ENCODE data around the gene SESTD1.

SESTD1 gene

DNA sequence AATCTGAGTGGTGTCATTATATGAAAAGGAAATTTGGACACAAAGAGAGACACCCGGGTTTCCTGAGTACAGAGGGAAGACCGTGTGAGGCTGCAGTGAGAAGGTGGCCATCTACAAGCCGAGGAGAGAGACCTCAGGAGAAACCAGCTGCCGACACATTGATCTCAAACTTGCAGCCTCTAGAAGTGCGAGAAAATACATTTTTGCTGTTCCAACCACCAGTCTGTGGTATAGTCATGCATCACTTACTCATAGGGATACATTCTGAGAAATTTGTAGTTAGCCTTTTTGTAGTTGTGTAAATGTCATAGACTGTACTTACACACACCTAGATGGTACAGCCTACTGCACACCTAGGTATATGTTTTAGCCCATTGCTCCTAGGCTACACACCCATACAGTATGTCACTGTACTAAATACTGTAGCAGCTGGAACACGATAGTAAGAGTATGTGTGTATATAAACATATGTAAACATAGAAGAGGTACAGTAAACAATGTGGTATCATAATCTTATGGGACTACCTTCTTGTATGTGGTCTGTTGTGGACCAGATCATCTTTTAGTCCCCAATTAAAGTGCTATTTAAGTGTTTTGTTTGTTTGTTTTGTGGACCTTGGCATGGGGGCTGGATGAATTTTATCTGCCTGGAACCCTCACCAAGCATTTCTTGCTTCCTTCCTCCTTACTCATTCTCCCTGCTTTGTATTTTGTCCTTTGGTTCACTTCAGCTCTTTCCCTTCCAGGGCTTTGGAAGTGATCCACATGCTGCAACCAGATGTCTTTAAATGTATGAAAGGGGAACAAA lies 38.3 kb upstream of the SESTD1 start:
- no peak overlapping the region for H3K4me3 ChIP-seq (ENCODE audit: low read depth, low read length)
- DNase-seq (ENCODE audit: low read depth) = peak; percentile 8
- TF ChIP-seq CTCF (IDR thresholded peaks at IDR 0.05; ENCODE audit: low read depth, low read length, missing control alignments) = no peak
- in situ Hi-C loops (cut with HindIII; ENCODE audit: low sequenced_read_pairs) = no loop called here

DNA sequence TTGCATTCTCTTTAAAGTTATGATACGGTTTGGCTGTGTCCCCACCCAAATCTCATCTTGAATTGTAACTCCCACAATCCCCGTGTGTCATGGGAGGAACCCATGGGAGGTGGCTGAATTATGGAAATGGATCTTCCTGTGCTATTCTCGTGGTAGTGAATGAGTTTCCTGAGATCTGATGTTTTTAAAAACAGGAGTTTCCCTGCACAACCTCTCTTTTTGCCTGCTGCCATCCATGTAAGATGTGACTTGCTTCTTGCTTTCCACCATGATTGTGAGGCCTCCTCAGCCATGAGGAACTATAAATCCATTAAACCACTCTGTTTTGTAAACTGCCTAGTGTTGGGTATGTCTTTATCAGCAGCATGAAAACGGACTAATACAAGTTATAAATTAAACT lies 37.5 kb upstream of the SESTD1 start:
- no peak for DNase-seq (ENCODE audit: low read depth)
- TF ChIP-seq CTCF (IDR thresholded peaks at IDR 0.05; ENCODE audit: low read depth, low read length, missing control alignments) = no peak
- in situ Hi-C loops (cut with HindIII; ENCODE audit: low sequenced_read_pairs) = no loop called here
- no peak overlapping the region for H3K4me3 ChIP-seq (ENCODE audit: low read depth, low read length)

DNA sequence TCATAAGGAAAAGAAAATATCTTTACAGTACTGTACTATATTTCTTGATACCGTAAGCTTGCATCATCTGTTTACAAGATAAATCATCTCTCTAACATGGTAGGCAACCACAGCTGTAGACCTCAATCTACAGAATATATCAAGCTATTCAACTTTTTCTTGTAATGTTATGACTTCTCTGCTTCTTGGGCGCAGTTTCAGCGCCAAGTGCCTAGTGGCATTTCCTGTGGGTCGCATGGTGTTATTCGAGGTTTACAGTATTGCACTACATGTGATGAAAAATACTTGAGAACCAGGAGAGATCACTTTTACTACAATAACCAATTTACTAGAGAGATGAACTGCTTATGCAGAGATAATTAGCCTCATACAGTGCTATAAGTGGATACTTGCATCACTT lies 34.0 kb upstream of the SESTD1 start:
- no peak for DNase-seq (ENCODE audit: low read depth)
- in situ Hi-C loops (cut with HindIII; ENCODE audit: low sequenced_read_pairs) = no loop called here
- TF ChIP-seq CTCF (IDR thresholded peaks at IDR 0.05; ENCODE audit: low read depth, low read length, missing control alignments) = no peak
- H3K4me3 ChIP-seq (ENCODE audit: low read depth, low read length) = no peak overlapping the region

- in situ Hi-C loops (cut with HindIII; ENCODE audit: low sequenced_read_pairs) = no loop called here
These were observed 33.3 kb upstream of the SESTD1 start for GRCh38 chr2:179297927-179298326.

GRCh38 chr2:179290329-179290728 lies 25.7 kb upstream of the SESTD1 start:
- no peak for TF ChIP-seq CTCF (IDR thresholded peaks at IDR 0.05; ENCODE audit: low read depth, low read length, missing control alignments)
- no peak for DNase-seq (ENCODE audit: low read depth)
- in situ Hi-C loops (cut with HindIII; ENCODE audit: low sequenced_read_pairs) = no loop called here
- H3K4me3 ChIP-seq (ENCODE audit: low read depth, low read length) = no peak overlapping the region

More at GRCh38 chr2:179297927-179298326, 33.3 kb upstream of the SESTD1 start:
- no peak for DNase-seq (ENCODE audit: low read depth)
- TF ChIP-seq CTCF (IDR thresholded peaks at IDR 0.05; ENCODE audit: low read depth, low read length, missing control alignments) = no peak
- H3K4me3 ChIP-seq (ENCODE audit: low read depth, low read length) = no peak overlapping the region

DNA sequence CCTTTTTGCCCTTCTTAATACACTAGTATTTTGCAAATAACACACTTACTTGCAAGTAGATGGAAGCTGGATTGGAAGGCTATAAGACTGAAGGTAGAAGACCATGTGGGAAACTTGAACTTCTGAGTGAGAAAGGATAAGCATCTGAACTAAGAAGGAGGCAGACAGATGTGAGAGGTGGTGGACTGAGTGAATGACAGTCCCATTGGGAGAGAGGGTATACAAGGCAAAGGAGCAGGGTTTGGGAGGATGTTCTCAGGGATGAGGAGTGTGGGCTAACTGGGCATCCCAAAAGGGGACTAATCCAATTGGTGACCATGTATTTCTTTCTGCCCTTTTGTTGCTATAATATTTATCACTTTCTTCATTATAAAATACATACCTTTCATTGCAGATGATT lies 20.4 kb upstream of the SESTD1 start:
- in situ Hi-C loops (cut with HindIII; ENCODE audit: low sequenced_read_pairs) = no loop called here
- no peak for DNase-seq (ENCODE audit: low read depth)
- no peak overlapping the region for H3K4me3 ChIP-seq (ENCODE audit: low read depth, low read length)
- no peak for TF ChIP-seq CTCF (IDR thresholded peaks at IDR 0.05; ENCODE audit: low read depth, low read length, missing control alignments)

Measured in astrocyte of the cerebellum (primary cell).